ENCODE results near the gene SLC13A5. TPM values are rescaled to one million over a fixed set of nuclear protein-coding genes. Genes with fewer than 3 reads are reported as not detected.

Gene SLC13A5
- total RNA-seq, 1 donor = not detected

DNA sequence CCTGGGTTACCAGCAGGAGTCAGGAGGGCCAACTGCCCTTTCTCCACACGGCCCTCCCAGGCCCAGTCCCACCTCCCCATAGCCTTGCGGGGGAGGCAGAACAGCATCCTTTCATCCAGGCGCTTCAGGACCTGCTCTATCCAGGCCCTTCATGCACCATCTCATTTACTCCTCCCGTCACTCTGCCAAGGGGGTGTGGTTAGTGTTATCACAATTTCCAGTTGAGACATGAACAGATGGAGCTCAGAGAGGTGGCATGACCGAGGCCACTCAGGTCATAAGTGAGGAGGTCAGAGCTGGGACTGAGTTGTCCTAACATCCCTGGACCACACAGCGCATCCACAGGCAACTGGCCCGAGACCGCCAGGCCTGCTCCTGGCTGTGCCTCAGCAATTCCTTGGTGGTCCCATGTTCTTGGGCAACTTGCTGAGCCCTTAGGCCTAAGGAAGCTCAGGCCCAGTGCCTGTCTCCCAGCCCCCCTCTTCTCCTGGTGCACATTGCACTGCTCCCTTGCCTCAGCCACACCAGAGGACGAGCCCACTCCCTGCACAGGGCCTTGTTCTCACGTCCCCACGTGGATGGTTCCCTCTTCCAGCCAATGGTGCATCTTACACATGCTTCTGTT lies 37.9 kb downstream of the SLC13A5 start:
- H3K4me3 ChIP-seq (ENCODE audit: low read depth, low read length) = no peak overlapping the region
- DNase-seq (ENCODE audit: low read depth) = no peak
- TF ChIP-seq, protein P1, sequence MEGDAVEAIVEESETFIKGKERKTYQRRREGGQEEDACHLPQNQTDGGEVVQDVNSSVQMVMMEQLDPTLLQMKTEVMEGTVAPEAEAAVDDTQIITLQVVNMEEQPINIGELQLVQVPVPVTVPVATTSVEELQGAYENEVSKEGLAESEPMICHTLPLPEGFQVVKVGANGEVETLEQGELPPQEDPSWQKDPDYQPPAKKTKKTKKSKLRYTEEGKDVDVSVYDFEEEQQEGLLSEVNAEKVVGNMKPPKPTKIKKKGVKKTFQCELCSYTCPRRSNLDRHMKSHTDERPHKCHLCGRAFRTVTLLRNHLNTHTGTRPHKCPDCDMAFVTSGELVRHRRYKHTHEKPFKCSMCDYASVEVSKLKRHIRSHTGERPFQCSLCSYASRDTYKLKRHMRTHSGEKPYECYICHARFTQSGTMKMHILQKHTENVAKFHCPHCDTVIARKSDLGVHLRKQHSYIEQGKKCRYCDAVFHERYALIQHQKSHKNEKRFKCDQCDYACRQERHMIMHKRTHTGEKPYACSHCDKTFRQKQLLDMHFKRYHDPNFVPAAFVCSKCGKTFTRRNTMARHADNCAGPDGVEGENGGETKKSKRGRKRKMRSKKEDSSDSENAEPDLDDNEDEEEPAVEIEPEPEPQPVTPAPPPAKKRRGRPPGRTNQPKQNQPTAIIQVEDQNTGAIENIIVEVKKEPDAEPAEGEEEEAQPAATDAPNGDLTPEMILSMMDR (IDR thresholded peaks at IDR 0.05; ENCODE audit: insufficient read depth, low read depth, low read length) = no peak

DNA sequence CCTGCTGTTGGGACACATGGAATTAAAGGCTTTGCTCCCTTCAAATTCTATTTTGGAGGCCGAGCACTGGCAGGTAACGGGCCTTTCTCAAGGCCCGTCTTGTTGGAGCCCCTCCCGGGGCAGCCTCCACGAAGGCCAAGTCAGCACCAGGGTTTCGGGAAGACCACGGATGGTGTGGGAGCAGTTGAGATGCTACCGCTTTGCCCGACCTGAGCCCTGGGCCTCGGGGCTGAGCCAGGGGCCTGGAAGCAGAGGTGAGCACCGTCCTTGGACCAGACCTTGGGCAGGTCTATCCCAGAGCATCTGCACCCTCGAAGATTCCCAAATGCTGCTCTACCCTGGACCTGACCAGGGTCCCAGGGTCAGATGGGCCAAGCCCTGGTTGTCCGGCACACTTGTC lies 38.6 kb downstream of the SLC13A5 start:
- DNase-seq (ENCODE audit: low read depth) = no peak
- no peak overlapping the region for H3K4me3 ChIP-seq (ENCODE audit: low read depth, low read length)
- TF ChIP-seq, protein P1 (IDR thresholded peaks at IDR 0.05; ENCODE audit: insufficient read depth, low read depth, low read length) = no peak

DNA sequence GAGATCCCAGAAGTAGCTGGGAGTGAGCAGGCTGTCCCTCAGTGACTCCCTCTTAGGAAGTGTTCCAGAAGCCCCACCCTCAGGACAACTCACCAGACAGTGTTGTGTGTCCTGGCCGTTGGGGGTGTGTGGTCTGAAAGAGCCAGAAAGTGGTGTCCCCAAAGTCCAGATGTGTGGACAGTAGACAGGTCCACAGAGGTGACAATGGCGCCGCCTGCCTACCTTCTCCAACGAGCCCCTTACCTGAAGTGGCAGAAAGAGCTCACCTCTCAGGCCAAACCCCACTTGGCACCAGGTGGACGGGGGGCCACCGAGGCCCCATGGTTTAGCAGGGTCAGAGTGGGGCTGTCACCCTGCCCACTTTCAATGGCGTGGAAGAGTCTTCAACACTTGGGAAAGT lies 41.7 kb downstream of the SLC13A5 start:
- TF ChIP-seq, protein P1 (IDR thresholded peaks at IDR 0.05; ENCODE audit: insufficient read depth, low read depth, low read length) = no peak
- no peak overlapping the region for H3K4me3 ChIP-seq (ENCODE audit: low read depth, low read length)
- no peak for DNase-seq (ENCODE audit: low read depth)

DNA sequence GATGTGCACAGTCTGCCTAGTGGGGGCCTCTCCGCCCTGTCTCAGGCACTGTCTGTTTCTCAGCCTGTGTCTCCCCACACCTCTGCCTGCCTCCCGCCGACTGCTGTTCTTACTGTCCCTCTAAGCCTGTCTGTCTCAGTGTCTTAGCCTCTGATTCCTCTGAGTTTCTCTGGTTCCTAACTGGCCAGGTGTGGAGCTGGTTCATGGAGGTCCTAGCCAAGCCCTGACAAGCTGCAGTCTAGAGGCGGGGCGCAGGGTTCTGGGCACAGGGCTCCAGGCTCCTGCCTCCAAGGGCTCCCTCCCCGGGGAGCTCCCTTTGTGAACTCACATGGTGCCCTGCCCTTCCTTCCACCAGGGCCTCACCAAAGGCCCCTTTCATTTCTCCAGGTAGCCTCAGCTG lies 42.2 kb downstream of the SLC13A5 start:
- DNase-seq (ENCODE audit: low read depth) = no peak
- no peak overlapping the region for H3K4me3 ChIP-seq (ENCODE audit: low read depth, low read length)
- TF ChIP-seq, protein P1 (IDR thresholded peaks at IDR 0.05; ENCODE audit: insufficient read depth, low read depth, low read length) = no peak

DNA sequence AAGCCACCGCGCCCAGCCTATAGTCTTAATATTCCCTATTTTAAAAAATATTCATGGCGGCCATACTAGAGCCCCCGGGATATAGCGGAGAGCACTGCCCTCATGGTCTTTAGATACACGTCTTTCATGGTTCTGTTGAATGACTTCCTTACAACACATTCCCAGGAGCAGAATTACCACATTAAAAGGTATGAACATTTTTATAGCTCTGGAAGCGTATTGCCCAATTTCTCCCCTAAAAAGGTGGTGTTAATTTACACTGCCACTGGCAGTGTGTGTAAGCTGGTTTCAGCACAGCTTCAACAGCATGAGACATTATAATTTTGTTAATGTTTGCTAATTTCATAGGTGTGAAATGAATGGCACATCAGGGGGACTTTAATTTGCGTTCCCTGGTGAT lies 42.6 kb downstream of the SLC13A5 start:
- TF ChIP-seq, protein P1 (IDR thresholded peaks at IDR 0.05; ENCODE audit: insufficient read depth, low read depth, low read length) = no peak
- DNase-seq (ENCODE audit: low read depth) = no peak
- H3K4me3 ChIP-seq (ENCODE audit: low read depth, low read length) = no peak overlapping the region

DNA sequence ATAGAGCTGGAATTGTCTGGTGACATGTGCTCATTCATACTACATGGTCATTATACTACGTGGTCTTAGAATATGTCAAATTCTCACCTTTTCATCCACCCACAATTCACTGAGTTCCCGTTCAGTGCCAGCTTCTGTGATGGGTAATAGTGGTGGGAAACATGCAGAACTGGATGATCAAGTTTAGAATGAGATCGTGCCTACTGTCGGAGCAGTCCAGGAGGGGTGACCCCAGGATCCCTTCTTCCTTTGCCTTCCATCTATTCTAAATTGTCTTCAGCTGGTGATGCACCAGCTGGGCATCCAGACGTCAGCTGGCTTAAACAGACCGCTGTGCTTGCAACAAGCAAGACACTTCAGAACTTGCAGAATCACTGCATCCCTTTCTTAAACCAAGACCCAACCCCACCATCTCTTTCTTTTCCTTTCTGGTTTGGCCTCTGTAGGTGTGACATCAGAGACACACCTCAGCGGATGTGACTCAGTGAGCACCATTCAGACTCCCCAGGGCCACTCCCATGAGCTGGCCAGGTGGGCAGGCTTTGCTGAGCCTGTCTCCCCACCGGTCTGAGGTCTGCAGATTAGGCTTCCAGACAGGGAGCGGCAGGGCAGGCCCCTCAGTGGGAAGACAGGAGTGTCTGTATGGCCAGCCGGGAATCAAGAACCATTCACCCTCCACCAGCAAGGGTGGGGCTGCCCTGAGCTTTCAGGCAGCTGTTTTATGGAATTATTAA lies 43.5 kb downstream of the SLC13A5 start:
- no peak overlapping the region for H3K4me3 ChIP-seq (ENCODE audit: low read depth, low read length)
- no peak for DNase-seq (ENCODE audit: low read depth)
- TF ChIP-seq, protein P1 (IDR thresholded peaks at IDR 0.05; ENCODE audit: insufficient read depth, low read depth, low read length) = no peak

Measured in fibroblast of villous mesenchyme (primary cell).